Measurements from ENCODE around the gene CDC6.

DNA sequence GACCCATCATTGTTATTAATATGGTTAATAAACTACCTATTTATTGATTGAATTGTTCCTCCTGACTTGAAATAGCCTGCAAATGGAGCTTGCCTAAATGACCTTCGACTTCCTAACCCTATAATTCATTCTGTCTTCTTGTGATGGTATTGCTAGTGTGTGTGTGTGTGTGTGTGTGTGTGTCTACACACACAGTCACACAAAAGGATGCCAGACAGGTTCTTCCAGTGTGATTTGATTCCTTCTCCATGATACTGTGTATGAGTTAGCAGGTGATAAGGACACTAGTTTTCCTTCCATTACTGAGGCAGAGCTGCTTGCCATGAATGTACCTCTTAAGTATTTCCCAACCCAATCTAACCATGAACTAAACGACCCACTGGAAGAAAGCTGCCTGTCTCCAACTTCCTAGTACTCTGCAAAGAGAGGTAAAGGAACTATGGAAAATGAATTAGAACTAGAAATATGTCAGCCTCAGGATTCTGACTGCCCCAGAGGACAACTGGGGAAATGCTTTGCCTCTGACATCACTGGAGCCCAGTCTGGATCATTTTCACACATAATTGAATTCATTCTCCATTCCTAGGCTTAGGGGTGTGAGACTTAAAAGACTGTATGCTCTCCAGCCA lies 3.5 kb upstream of the CDC6 start:
- TF ChIP-seq POLR2A (IDR thresholded peaks at IDR 0.05): no peak
- TF ChIP-seq, protein P1, sequence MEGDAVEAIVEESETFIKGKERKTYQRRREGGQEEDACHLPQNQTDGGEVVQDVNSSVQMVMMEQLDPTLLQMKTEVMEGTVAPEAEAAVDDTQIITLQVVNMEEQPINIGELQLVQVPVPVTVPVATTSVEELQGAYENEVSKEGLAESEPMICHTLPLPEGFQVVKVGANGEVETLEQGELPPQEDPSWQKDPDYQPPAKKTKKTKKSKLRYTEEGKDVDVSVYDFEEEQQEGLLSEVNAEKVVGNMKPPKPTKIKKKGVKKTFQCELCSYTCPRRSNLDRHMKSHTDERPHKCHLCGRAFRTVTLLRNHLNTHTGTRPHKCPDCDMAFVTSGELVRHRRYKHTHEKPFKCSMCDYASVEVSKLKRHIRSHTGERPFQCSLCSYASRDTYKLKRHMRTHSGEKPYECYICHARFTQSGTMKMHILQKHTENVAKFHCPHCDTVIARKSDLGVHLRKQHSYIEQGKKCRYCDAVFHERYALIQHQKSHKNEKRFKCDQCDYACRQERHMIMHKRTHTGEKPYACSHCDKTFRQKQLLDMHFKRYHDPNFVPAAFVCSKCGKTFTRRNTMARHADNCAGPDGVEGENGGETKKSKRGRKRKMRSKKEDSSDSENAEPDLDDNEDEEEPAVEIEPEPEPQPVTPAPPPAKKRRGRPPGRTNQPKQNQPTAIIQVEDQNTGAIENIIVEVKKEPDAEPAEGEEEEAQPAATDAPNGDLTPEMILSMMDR (IDR thresholded peaks at IDR 0.05): peak in 1 of 12 donors; percentile 19

All from heart left ventricle (tissue), 13 donors.